Activated naive CD4-positive, alpha-beta T cell treated with anti-CD3 and anti-CD28 coated beads, Interleukin-2, amount 50 U/mL, for 72 hours (primary cell): ENCODE measurements around the gene UTS2B. TPM values are rescaled to one million over a fixed set of nuclear protein-coding genes. Genes with fewer than 3 reads are reported as not detected.
A peak's percentile ranks its signal among the peaks of the same experiment; 100 is the strongest.

Experiments
- ATAC-seq, 2 donors: fragments of 150-1000 bp; cut with Tn5 transposase; 2 replicates each; pipeline ENCODE4 v1.10.0; 2021; ENCODE audit warnings: mild to moderate bottlenecking in 2 of 2, moderate library complexity in 2 of 2
- DNase-seq, 2 donors: peaks; one replicate each; pipeline ENCODE4 v3.0.0; 2021 to 2022; ENCODE audit warnings: low spot score in 2 of 2
- H3K27ac Mint-ChIP-seq, 2 donors: one replicate each; pipeline ENCODE4 v1.8.0; 2022; ENCODE audit warnings: mild to moderate bottlenecking in 2 of 2, mixed read lengths in 2 of 2
- H3K36me3 Mint-ChIP-seq, 2 donors: one replicate each; pipeline ENCODE4 v1.8.0; 2022; ENCODE audit warnings: mixed read lengths in 2 of 2
- H3K9me3 Mint-ChIP-seq, 2 donors: one replicate each; pipeline ENCODE4 v1.8.0; 2022; ENCODE audit warnings: mixed read lengths in 2 of 2
- total RNA-seq, 2 donors: library from RNA; stranded (reverse); gene quantifications; one replicate each; pipeline ENCODE4 v1.2.3, GENCODE V29; 2022

Gene UTS2B, protein sequence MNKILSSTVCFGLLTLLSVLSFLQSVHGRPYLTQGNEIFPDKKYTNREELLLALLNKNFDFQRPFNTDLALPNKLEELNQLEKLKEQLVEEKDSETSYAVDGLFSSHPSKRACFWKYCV
- total RNA-seq, result not detected

DNA sequence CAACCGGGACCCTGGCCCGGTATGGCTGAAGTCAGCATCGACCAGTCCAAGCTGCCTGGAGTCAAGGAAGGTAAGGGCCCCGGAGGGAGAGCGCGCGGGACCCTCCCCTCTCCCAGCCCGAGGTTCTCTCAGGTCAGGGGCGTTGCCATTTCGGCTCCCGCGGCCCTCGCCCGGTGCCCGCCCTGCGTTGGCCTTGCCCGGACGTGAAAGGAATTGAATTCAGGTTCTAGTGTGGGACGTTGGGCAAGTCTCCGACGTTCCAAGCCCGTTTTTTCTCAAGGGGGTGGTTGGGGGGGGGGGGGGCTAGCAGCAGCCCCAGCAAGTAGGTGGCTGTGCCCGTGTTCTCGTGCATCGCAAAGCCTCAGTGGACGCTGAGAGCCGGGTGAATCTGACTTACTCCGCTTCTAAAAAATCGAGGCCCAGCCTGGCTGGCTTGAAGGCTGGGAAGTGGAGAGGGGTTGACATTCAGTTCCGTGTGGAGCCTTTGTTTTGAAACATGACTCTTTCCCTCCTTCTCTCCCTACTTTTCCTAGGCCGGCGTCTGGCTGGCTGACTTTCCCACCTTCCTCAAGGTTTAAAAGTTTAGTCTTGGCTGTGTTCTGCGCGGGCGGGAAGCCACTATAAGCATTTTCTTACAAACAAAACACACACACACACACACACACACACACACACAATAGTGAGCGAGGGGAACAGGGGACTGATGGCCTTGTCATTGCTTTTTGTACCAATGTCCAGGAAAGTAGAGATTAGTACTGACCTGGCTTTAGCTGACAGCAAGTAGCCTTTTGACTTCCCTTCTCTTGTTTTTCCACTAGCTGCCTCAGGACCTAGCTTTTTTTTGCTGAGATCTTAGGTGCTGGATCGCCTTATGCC lies at the start of gene UTS2B:
UTS2B (minus strand) TSS at position 873 of the 876 bp plus-strand sequence. CDS start 48,337 bp downstream, outside the sequence.
- ATAC-seq (peak; percentile 41 to 45), DNase-seq (no peak)
- Mint-ChIP-seq H3K9me3 (peaks cover 0 to 4% of the 10 kb centered on the region in 2 donors), H3K27ac (no peak within 1 kb of the TSS), H3K36me3 (peaks cover 12 to 17% of the 10 kb centered on the region in 2 donors)

DNA sequence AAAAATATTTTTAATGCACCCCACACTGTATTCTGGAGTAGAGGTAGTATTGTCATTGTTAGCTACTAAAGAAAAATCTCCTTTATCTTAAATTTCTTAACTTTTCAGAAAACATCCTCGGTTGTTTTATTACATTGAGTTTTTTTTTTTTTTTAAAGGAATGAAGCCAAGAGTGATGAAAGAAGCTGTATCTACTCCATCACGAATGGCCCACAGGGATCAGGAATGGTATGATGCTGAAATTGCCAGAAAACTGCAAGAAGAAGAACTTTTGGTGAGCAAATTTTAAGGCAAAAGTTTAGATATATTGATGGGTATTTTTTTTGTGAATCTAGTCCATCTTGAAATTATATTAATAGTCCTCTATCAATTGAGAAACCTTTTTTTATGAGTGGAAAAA lies 49.7 kb upstream of the UTS2B start:
- Mint-ChIP-seq H3K36me3 (no peaks in the 10 kb centered on the region), H3K27ac (no peak overlapping the region), H3K9me3 (peaks cover 0 to 4% of the 10 kb centered on the region in 2 donors)
- ATAC-seq (no peak), DNase-seq (no peak)

DNA sequence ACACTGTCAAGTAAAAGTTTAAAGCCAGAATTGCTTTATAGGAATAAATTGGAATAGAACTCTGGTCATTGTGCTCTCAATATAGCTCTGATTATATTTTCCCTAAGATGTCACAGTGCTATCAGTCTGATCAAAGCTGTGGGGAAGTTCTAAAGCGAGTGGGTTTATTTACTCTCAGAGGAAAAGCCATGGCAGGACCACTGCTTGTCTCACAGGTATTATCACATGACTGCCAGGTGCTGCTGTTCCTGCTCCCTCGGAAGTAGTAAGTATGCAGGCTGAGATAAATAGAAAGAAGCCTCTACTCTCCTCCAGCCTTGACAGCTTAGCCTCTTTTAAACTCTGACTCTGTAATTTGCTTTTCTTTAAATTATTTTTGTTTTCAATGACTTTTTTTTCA lies 49.1 kb upstream of the UTS2B start:
- DNase-seq, result no peak
- Mint-ChIP-seq H3K9me3 (peaks cover 0 to 4% of the 10 kb centered on the region in 2 donors), H3K27ac (no peak overlapping the region), H3K36me3 (no peaks in the 10 kb centered on the region)
- no peak for ATAC-seq

DNA sequence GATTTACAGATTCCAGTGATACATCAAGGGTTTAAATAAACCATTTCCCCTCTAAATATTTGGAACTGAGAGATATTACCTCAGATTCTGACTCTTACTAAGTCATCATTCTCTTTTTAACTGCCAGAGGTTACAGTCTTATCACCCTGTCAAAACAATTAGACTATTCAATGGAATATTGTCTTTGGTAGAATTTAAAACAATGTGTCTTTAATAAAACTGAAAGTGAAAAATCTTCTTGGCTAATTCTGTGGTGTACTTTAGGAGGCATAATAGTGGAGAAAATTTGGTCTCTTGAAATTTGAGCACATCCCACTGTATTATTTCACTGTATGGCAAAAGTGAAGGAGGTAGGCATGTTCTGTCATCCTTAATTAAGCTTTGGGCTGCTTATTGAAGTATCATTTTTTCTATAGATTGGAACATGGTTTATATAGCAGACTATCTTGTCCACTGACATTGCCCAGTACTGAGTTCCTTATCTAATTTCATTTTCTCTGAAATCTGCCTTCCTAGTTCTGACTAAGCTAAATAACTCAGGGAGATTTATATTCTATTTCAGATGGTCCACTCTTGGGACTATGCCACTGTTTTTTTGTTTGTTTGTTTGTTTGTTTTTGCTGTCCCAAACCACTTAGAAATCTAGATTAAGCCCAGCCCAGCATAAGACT lies 48.0 kb upstream of the UTS2B start:
- H3K27ac Mint-ChIP-seq, result no peak overlapping the region
- H3K36me3 Mint-ChIP-seq, result no peaks in the 10 kb centered on the region
- DNase-seq (no peak), ATAC-seq (no peak)
- H3K9me3 Mint-ChIP-seq, result peaks cover 0 to 4% of the 10 kb centered on the region in 2 donors

DNA sequence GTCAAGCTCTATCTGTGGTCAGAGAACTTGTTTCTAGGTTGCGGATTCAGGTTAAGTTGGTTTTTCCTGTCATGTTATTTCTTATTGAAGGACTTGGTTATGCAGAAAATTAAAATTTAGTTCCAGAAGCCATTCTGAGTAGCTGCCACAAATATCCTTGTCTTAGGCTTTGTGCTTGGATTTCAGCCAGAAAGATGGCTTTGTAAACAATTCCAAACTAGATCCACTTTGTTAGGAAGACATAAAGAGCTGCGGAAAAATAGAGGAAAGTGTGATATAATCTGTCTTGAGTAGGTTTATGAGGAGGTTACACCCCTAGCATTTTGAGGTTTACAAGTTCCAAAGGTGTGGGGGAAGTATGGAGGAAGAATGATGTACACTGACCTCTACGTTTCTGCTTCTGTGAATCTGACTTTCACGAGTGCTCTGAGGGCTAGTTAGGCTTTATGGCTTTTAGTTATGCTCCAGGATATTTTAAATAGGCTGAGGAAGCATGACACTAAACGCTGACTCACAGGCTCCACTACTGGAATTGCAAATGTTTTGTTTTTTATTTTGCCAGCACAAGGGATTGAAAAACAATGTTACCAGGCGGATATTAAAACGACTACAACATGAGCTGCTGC lies 46.3 kb upstream of the UTS2B start:
- Mint-ChIP-seq H3K27ac (no peak overlapping the region), H3K36me3 (no peaks in the 10 kb centered on the region), H3K9me3 (peaks cover 0 to 4% of the 10 kb centered on the region in 2 donors)
- no peak for DNase-seq
- ATAC-seq, result no peak

DNA sequence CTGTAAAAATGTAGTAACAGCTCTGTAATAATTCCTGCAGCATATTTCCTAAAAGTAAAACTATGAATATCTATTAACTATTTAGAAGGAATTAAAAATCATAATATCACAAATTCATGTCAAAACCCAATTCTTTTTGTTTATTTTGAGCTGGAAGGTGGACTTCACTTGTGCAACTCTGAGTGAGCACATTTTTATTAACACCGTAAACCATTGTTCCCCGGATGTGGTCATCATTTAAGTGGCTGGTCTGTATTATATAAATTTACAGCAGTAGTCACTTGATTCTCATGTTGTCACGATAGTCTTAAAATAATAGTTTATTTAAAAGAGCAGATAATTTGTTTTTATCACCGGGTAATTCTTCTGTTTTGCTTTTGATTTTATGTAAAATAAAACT lies 43.0 kb upstream of the UTS2B start:
- Mint-ChIP-seq H3K36me3 (no peaks in the 10 kb centered on the region), H3K27ac (no peak overlapping the region), H3K9me3 (no peaks in the 10 kb centered on the region)
- DNase-seq, result no peak
- no peak for ATAC-seq

DNA sequence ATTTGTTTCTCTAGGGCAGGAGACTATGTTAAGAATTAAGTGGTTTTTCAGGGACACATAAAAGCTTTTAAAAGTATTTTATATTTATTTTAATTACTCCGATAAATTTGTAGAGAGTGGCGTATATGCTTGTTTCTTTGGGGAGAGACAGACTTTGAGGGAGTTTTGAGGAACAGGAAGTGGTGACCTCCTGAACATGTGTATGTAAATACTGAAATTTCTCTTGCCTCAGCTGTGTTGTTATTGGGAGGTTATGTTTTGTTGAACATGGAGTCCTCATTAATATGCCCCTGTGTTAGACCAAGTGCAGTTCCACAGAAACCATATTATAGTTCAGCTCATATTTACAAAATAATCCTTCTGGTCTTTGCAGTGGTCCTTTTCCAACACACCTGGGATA lies 41.8 kb upstream of the UTS2B start:
- ATAC-seq, result no peak

DNA sequence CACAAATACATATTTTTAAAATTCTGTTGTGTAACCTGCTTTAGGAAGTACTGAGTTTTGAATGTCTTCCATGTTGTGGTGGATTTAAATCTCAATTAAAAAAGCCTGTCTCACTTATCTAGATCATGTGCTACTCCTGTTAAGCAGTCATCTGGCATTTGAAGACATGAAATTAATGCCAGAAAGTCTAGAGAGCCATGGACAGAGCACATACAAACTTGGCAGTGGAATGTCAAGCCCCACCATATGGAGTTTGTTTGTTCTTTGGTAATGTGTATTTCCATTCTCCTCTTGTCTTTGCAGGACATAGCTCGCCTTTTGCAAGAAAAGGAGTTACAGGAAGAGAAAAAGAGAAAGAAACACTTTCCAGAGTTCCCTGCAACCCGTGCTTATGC lies 39.3 kb upstream of the UTS2B start:
- Mint-ChIP-seq H3K36me3 (no peaks in the 10 kb centered on the region), H3K27ac (no peak overlapping the region), H3K9me3 (no peaks in the 10 kb centered on the region)
- DNase-seq, result no peak
- no peak for ATAC-seq

More for the DNA sequence above, 41.8 kb upstream of the UTS2B start:
- DNase-seq, result no peak
- Mint-ChIP-seq H3K27ac (no peak overlapping the region), H3K9me3 (no peaks in the 10 kb centered on the region), H3K36me3 (no peaks in the 10 kb centered on the region)

DNA sequence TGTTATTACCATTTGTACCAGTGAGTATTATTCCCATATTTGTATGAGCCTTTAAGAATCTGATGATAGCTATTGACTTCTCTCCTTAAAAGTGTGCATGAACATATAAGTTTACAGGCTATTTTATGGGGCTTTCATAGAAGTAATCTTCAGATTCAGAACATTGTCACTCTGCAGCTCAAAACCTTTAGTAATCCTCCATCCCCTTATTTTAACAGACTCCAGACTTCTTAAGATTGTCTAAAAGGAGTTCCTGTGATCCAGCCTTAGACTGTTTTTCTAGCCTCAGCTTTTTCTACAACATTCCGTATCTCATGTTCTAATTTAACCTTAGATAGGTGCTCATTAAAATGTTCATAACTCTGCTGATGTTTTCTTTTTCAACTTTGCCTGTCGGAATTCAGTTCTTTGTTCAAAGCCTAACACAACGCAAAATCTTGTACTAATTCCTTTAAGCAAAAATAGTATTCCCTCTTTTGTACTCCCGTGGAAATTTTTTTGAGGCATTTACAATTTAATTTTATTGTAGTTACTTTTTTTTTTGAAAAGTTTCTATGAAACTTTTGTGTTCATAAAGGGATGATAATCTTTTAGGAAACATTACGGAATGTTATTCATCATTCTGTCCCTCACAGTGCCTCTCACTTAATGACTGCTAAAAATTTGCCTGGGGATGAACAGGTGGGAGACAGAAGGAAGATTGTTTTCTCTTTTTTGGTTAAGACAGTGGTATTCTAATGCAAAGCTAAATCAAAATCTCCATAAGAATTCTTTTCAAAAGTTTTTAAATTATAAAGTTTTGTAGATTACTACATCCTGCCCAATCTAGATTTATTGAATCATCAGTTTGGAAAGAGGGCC lies 38.7 kb upstream of the UTS2B start:
- no peaks in the 10 kb centered on the region for H3K36me3 Mint-ChIP-seq
- no peaks in the 10 kb centered on the region for H3K9me3 Mint-ChIP-seq
- H3K27ac Mint-ChIP-seq, result no peak overlapping the region
- DNase-seq (no peak), ATAC-seq (no peak)

DNA sequence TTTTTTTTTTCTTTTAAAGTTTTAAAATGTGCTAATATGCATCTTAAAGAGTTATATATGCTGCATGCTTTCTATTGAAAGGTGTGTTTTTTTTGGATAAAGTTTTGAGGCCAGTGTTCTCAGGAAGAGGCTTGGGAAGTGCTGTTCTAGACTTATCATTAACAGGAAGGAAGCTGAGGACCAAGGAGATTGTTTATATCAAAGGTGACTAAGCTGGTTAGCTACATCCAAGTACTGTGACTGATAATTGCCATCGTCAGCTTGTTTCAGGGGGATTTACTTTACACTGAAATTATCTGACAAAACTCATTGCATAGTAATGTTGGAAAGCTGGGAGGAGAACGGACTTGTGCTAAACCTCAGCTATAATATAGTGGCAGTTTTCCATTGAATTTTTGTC lies 36.3 kb upstream of the UTS2B start:
- DNase-seq, result no peak
- Mint-ChIP-seq H3K36me3 (no peaks in the 10 kb centered on the region), H3K9me3 (no peaks in the 10 kb centered on the region), H3K27ac (no peak overlapping the region)
- no peak for ATAC-seq

DNA sequence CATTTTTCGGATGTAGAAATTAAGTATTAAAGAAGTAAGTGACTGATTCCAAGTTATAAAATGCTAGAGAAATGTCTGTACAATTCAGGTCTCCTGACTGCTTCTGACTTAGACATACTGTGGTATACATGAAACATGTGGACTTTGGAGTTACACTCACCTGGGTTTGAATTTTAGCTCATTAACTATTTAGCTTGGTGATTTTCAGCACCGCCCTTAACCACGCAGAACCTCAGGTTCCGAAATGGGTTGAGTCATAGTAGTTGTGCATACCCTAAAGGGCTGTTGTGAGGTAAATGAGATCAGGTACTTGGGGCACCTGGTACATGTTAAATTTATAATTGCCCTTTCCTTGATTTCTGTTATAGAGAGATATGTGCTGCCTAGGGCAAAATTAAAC lies 32.9 kb upstream of the UTS2B start:
- H3K9me3 Mint-ChIP-seq, result peaks cover 0 to 11% of the 10 kb centered on the region in 2 donors

DNA sequence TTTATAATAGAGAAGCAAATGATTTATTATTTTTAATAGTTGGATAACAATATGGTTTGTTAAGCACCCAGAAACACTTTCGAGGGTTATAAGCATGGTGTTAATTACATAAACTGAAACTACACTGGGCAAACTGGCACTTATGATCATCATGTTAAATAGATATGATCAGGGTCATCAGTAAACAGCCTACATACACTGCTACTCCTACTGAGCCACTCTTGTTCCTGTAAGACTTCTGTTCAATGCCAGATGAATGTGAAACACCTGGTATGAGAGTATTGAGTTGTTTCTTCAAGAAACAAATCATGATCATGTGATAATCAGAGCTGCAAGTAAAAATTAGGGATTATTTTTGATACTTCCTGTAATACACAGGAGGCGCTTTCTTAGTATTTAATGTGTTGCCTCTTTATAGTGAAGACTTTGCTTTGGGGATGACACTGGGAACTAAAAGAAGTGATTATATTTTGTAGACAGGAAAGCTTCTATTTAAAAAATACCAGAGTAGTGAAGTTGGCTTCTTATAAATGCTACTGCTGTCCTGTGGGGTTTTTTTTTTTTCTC lies 32.3 kb upstream of the UTS2B start:
- DNase-seq (no peak), ATAC-seq (no peak)
- H3K27ac Mint-ChIP-seq, result no peak overlapping the region
- no peaks in the 10 kb centered on the region for H3K36me3 Mint-ChIP-seq
- peaks cover 0 to 11% of the 10 kb centered on the region in 2 donors for H3K9me3 Mint-ChIP-seq

More for the DNA sequence above, 32.9 kb upstream of the UTS2B start:
- ATAC-seq (no peak), DNase-seq (no peak)
- Mint-ChIP-seq H3K27ac (no peak overlapping the region), H3K36me3 (no peaks in the 10 kb centered on the region)

DNA sequence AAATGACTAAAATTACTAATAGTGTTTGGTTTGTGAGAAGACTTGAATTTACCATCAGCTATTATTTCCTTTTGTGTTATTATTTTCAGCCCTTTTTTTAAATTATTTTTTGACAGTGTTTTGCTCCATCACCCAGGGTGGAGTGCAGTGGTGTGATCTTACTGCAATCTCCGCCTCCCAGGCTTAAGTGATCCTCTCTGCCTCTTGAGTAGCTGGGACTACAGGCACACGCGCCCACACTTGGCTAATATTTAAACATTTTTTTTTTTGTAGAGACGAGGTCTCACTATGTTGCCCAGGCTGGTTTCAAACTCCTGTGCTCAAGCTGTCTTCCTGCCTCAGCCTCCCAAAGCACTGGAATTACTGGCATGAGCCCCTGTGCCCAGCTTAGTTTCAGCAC lies 31.7 kb upstream of the UTS2B start:
- DNase-seq (no peak), ATAC-seq (no peak)
- Mint-ChIP-seq H3K27ac (no peak overlapping the region), H3K9me3 (peaks cover 0 to 11% of the 10 kb centered on the region in 2 donors), H3K36me3 (no peaks in the 10 kb centered on the region)

DNA sequence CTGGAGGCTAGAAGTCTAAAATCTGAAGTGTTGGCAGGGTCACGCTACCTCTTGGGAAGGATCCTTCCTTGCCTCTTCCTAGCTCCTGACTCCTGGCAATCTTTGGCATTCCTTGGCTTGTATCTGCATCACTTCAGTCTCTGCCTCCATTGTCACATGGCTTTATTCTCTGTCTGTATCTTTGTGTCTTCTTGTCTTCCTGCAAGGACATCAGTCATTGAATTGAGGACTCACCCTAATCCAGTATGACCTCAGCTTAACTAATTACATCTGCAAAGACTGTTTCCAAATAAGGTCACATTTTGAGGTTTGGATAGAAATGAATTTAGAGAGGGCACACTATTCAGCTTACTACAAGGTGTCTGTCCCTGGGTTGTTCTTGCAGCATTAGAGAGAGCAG lies 31.1 kb upstream of the UTS2B start:
- DNase-seq (no peak), ATAC-seq (no peak)
- no peaks in the 10 kb centered on the region for H3K36me3 Mint-ChIP-seq
- peaks cover 0 to 11% of the 10 kb centered on the region in 2 donors for H3K9me3 Mint-ChIP-seq
- H3K27ac Mint-ChIP-seq, result no peak overlapping the region

DNA sequence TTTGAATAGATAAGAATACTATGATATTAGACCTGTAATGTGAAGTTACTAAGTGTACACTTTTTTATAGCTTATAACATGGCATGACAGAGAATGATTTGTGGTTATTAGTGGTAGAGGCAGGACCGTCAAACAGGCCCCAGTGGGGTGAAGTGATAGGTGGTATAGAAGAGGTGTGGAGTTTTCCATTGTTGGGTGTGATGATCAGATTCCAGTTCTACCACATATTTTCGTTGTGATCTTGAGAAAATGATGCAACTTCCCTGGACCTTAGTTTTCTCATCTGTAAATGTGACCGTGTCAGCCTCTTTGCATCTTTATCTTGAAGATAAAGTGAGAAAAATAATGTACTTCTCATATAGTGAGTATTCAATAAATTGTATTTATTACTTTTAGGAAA lies 30.3 kb upstream of the UTS2B start:
- no peak overlapping the region for H3K27ac Mint-ChIP-seq
- no peaks in the 10 kb centered on the region for H3K36me3 Mint-ChIP-seq
- peaks cover 0 to 15% of the 10 kb centered on the region in 2 donors for H3K9me3 Mint-ChIP-seq
- no peak for DNase-seq
- no peak for ATAC-seq

DNA sequence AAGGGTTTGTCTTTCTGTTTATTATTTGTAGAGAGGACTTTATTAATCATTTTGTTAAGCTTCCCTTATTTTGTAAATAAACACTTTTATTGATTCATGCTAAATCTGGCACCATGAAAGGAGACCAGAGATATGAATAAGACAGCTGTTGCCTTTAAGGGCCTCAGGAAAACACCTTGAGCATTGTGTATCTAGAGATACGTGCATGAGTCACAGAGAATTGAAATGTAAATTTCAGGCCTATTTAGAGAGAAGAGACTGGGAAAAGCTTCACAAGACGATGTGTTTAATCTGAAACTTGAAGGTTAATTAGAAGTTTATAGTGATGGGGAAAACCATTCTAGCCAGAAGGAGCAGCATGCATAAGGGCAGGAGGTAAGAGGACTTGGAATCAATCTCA lies 28.6 kb upstream of the UTS2B start:
- H3K9me3 Mint-ChIP-seq, result peaks cover 0 to 15% of the 10 kb centered on the region in 2 donors
- no peak for DNase-seq
- no peaks in the 10 kb centered on the region for H3K36me3 Mint-ChIP-seq
- no peak overlapping the region for H3K27ac Mint-ChIP-seq
- ATAC-seq, result peak in 1 of 2 donors; percentile 46
